Dendritic cell treated with granulocyte-macrophage colony-stimulating factor and Interleukin-4, amounts not matched to agents 40 ng/mL and 50 ng/mL, for 4 days (primary cell): Measurements from ENCODE around the gene IGFBP5.

Experiments
- H3K27ac Mint-ChIP-seq: one replicate; pipeline ENCODE4 v1.8.0; 2022; ENCODE audit warnings: mild to moderate bottlenecking, mixed read lengths
- H3K27me3 Mint-ChIP-seq: one replicate; pipeline ENCODE4 v1.8.0; 2022; ENCODE audit warnings: mild to moderate bottlenecking, mixed read lengths
- H3K36me3 Mint-ChIP-seq: one replicate; pipeline ENCODE4 v1.8.0; 2022; ENCODE audit warnings: low read depth, mixed read lengths
- H3K4me1 Mint-ChIP-seq: one replicate; pipeline ENCODE4 v1.8.0; 2022; ENCODE audit warnings: low read depth, mixed read lengths
- H3K4me3 Mint-ChIP-seq: one replicate; pipeline ENCODE4 v1.8.0; 2022; ENCODE audit warnings: mild to moderate bottlenecking, moderate library complexity, mixed read lengths
- H3K9me3 Mint-ChIP-seq: one replicate; pipeline ENCODE4 v1.8.0; 2022; ENCODE audit warnings: mixed read lengths
- intact Hi-C: fragments of 100-400 bp; cut with micrococcal nuclease; formaldehyde crosslinking; loops from one replicate; pipeline ENCODE4 v1.15.0; 2022

Gene IGFBP5

GRCh38 chr2:216727346-216728122, 32.2 kb upstream of the IGFBP5 start:
- H3K4me1 Mint-ChIP-seq: no peaks in the 10 kb centered on the region
- no peaks in the 10 kb centered on the region for H3K9me3 Mint-ChIP-seq
- no peak overlapping the region for H3K27ac Mint-ChIP-seq
- peaks cover 9% of the 10 kb centered on the region for H3K27me3 Mint-ChIP-seq
- no peaks in the 10 kb centered on the region for H3K36me3 Mint-ChIP-seq
- H3K4me3 Mint-ChIP-seq: no peak overlapping the region
- intact Hi-C loops: no loop called here

- intact Hi-C loops: no loop called here
- Mint-ChIP-seq H3K27ac (no peak overlapping the region), H3K36me3 (no peaks in the 10 kb centered on the region), H3K4me3 (no peak overlapping the region), H3K4me1 (no peaks in the 10 kb centered on the region), H3K27me3 (peaks cover 5% of the 10 kb centered on the region), H3K9me3 (no peaks in the 10 kb centered on the region)
Observed at GRCh38 chr2:216724190-216724589, 28.8 kb upstream of the IGFBP5 start.

- peaks cover 7% of the 10 kb centered on the region for H3K27me3 Mint-ChIP-seq
- H3K4me3 Mint-ChIP-seq: no peak overlapping the region
- no peaks in the 10 kb centered on the region for H3K36me3 Mint-ChIP-seq
- no peaks in the 10 kb centered on the region for H3K9me3 Mint-ChIP-seq
- no peaks in the 10 kb centered on the region for H3K4me1 Mint-ChIP-seq
- intact Hi-C loops: no loop called here
- H3K27ac Mint-ChIP-seq: no peak overlapping the region
Observed at GRCh38 chr2:216721141-216721540, 25.8 kb upstream of the IGFBP5 start.

- Mint-ChIP-seq H3K36me3 (no peaks in the 10 kb centered on the region), H3K9me3 (no peaks in the 10 kb centered on the region), H3K27ac (no peak overlapping the region), H3K4me1 (no peaks in the 10 kb centered on the region), H3K27me3 (peaks cover 7% of the 10 kb centered on the region), H3K4me3 (no peak overlapping the region)
- intact Hi-C loops: no loop called here
Observed at GRCh38 chr2:216720722-216721121, 25.4 kb upstream of the IGFBP5 start.

- intact Hi-C loops: no loop called here
Observed at GRCh38 chr2:216717907-216718615, 22.7 kb upstream of the IGFBP5 start.

DNA sequence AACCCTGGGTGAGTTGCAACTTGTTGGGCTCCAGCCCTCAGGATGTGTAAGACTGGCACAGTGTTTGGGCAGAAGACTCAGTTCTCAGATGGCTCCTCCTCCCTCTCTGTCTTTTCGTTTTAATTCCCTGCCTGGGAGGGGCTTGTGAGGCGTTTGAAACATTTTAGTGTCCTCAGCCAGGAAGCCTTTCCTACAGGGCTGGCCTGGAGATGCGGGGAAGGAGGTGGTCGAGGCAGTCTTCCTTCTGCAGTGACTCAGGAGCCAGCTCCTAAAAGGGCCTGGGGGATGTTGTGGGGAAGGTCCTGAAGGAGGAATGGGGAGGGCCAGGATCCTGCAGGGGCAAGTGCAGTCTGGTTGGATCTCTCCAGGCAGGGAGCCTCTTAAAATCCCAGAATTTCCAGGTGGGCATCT, 22.1 kb upstream of the IGFBP5 start:
- H3K4me3 Mint-ChIP-seq: no peak overlapping the region
- no peak overlapping the region for H3K27ac Mint-ChIP-seq
- peaks cover 8% of the 10 kb centered on the region for H3K27me3 Mint-ChIP-seq
- no peaks in the 10 kb centered on the region for H3K4me1 Mint-ChIP-seq
- no peaks in the 10 kb centered on the region for H3K9me3 Mint-ChIP-seq
- H3K36me3 Mint-ChIP-seq: no peaks in the 10 kb centered on the region
- intact Hi-C loops: no loop called here

More at GRCh38 chr2:216717907-216718615, 22.7 kb upstream of the IGFBP5 start:
- Mint-ChIP-seq H3K36me3 (no peaks in the 10 kb centered on the region), H3K4me1 (no peaks in the 10 kb centered on the region), H3K9me3 (no peaks in the 10 kb centered on the region), H3K4me3 (no peak overlapping the region), H3K27me3 (peaks cover 10% of the 10 kb centered on the region), H3K27ac (no peak overlapping the region)

DNA sequence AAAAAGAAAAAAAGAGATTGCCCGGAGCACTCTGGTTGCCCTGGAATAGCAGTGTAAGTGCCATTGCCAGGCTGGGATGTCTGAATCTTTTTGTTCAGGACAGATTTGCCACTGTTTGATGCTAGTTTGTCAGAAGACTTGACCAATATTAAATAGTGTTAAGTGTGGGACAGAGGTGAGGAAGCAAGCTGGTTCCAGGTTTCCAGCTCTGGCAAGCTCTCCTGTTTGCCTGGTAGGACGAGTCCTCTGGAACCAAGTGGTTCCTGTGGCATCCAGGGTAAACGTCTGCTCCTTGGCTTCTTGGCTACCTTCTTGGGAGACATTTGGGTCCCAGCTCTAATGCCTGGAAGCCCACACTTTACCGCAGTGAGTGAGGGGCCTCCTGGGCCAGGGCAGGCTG, 20.8 kb upstream of the IGFBP5 start:
- Mint-ChIP-seq H3K36me3 (no peaks in the 10 kb centered on the region), H3K9me3 (no peaks in the 10 kb centered on the region), H3K27ac (no peak overlapping the region), H3K4me1 (no peaks in the 10 kb centered on the region), H3K27me3 (peaks cover 13% of the 10 kb centered on the region), H3K4me3 (no peak overlapping the region)
- intact Hi-C loops: no loop called here

- Mint-ChIP-seq H3K27me3 (peaks cover 14% of the 10 kb centered on the region), H3K36me3 (no peaks in the 10 kb centered on the region), H3K4me3 (no peak overlapping the region), H3K9me3 (no peaks in the 10 kb centered on the region), H3K4me1 (no peaks in the 10 kb centered on the region), H3K27ac (no peak overlapping the region)
- intact Hi-C loops: no loop called here
Observed at GRCh38 chr2:216715402-216715974, 20.1 kb upstream of the IGFBP5 start.

DNA sequence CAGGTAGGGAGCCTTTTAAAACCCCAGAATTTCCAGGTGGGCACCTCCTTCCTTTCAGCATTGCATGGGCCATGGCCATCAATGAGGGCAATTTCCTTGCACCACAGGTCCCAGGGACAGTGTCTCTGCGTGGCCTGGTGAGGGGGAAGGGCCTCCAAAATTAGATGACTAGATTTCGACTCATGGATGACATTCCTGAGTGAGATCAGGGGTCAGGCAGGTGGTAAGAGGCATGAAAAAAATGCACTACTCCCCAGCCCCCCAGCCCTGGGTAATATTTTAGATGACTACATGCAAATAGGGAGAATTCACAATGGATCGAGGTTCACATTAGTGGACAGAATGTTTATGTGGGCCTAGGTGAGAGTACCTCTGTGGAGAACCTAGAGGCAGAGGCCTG, 19.0 kb upstream of the IGFBP5 start:
- no peaks in the 10 kb centered on the region for H3K36me3 Mint-ChIP-seq
- no peak overlapping the region for H3K27ac Mint-ChIP-seq
- H3K4me1 Mint-ChIP-seq: no peaks in the 10 kb centered on the region
- no peaks in the 10 kb centered on the region for H3K9me3 Mint-ChIP-seq
- intact Hi-C loops: no loop called here
- H3K4me3 Mint-ChIP-seq: no peak overlapping the region
- peaks cover 14% of the 10 kb centered on the region for H3K27me3 Mint-ChIP-seq

DNA sequence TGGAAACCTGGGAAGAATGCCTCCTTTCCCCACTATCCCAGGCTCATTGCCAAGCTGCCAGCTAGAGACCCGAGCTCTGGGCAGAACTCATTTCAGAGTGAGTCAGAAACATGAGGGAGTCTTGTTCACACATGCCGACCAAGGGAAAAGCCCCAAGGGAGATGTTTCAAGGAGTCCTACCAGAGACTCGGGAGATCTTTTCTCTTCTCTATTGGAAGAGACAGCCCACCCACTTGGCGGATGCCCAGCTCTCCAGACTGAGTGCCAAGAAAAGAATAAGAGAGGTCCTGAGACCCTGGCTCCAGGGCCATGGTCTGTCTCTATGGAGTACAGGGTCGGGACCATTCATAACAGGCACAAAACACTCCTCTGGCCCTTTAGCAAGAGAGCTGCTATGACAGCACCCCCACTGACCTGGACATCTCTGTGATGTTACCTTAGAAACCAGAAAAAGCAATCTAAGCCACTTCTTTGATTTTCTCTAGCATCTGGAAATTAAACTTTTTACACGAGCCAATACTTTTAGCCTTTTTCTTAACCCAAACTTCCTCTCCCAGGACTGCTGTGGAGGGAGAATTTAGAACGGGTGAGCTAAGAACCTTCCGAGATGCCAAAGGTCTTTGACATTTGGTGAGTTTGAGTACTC, 18.5 kb upstream of the IGFBP5 start:
- Mint-ChIP-seq H3K36me3 (no peaks in the 10 kb centered on the region), H3K9me3 (no peaks in the 10 kb centered on the region), H3K27me3 (peaks cover 14% of the 10 kb centered on the region), H3K4me3 (no peak overlapping the region), H3K27ac (no peak overlapping the region), H3K4me1 (no peaks in the 10 kb centered on the region)
- intact Hi-C loops: no loop called here

GRCh38 chr2:216711348-216711747, 16.0 kb upstream of the IGFBP5 start:
- Mint-ChIP-seq H3K27ac (no peak overlapping the region), H3K4me1 (no peaks in the 10 kb centered on the region), H3K9me3 (no peaks in the 10 kb centered on the region), H3K36me3 (no peaks in the 10 kb centered on the region), H3K27me3 (peaks cover 11% of the 10 kb centered on the region), H3K4me3 (no peak overlapping the region)
- intact Hi-C loops: no loop called here

DNA sequence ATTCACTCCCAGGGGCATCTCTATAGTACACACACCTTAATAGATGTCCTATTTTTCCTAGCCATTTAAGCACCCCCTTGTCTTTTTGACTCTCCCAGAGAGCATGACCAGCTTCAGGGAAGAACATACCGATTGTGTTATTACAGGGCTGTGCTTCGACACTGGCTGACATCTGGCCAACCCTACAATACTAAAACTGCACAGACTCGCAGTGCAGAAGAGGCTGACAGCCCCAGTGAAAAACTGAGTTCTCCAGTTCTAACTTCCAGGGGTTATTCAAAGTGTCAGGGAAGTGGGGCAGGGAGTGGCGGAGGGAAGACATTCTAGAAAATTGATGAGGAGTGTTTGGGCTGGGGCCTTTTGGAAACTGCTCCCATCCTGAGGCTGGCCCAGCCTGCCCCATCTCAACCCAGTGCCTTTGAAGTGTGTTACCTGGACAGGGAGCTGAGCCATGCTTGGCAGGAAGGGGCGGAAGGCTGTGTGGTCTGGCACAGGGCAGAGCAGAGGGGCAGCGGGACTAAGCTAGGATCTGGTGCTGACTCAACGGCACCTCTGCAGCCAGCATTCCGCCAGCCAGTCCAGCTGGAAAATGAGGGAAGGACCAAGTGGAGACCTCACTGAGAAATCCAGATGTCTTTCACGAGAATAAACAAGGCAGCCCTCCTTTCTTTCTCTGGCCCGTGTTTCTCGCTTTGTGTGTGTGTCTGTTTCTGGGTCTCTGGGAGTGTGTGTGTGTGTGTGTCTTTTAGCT, 15.4 kb upstream of the IGFBP5 start:
- Mint-ChIP-seq H3K27ac (no peak overlapping the region), H3K4me3 (no peak overlapping the region), H3K4me1 (no peaks in the 10 kb centered on the region), H3K36me3 (no peaks in the 10 kb centered on the region), H3K9me3 (no peaks in the 10 kb centered on the region), H3K27me3 (peaks cover 11% of the 10 kb centered on the region)
- intact Hi-C loops: no loop called here

DNA sequence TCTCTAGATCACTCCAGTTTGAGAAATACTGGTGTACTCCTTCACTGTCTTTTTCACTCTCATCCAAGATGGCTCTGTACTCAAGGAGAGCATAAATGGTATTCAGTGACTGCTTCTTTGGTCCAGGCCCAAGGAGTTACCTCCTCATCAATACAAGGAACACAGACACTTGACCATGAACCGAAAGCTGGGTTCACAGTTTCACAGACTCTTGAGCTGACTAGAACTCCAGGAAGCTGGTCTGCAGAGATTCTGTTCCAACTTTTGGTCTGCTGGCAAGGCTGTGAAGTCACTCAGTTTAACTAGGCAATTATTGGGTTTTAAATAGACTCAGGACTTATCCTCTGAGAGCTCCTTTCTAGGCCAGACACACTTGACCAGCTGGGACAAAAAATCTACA, 7.4 kb upstream of the IGFBP5 start:
- Mint-ChIP-seq H3K4me3 (no peak overlapping the region), H3K36me3 (no peaks in the 10 kb centered on the region), H3K9me3 (no peaks in the 10 kb centered on the region), H3K27ac (no peak overlapping the region), H3K27me3 (peaks cover 10% of the 10 kb centered on the region), H3K4me1 (no peaks in the 10 kb centered on the region)
- intact Hi-C loops: no loop called here
